MM.1S (cell line): ENCODE data around the gene DCX.

Experiments used
- CTCF ChIP-seq: fragments of 300-600 bp; sonication (generic); IDR thresholded peaks from 2 replicates; pipeline ENCODE4 v1.5.1; 2016; ENCODE audit warnings: antibody characterized with exemption, low read length, mixed read lengths
- EZH2 ChIP-seq: fragments of 300-600 bp; sonication (generic); optimal IDR thresholded peaks from 2 replicates; pipeline ENCODE3; 2017; ENCODE audit warnings: low read depth, mild to moderate bottlenecking, antibody characterized with exemption, low read length, mixed read lengths

- TF ChIP-seq CTCF (no peak), EZH2 (no peak)
Measured at GRCh38 chrX:111322231-111322855, 89.6 kb downstream of the DCX start.
